GM12891 (cell line): ENCODE measurements around the gene CXCR1.

Source experiments
- POLR2A ChIP-seq: IDR thresholded peaks from 2 replicates; pipeline ENCODE4 v1.6.1; 2011; ENCODE audit warnings: low read depth, low read length, control low read depth
- POLR2AphosphoS5 ChIP-seq: IDR thresholded peaks from 2 replicates; pipeline ENCODE4 v1.6.1; 2011; ENCODE audit warnings: low read depth, low read length, control low read depth
- POU2F2 ChIP-seq: IDR thresholded peaks from 2 replicates; pipeline ENCODE4 v1.6.1; 2011; ENCODE audit warnings: low read depth, mild to moderate bottlenecking, control low read depth, low read length, moderate library complexity
- SPI1 ChIP-seq: IDR thresholded peaks from 2 replicates; pipeline ENCODE4 v1.6.1; 2011; ENCODE audit warnings: low read depth, low read length, control low read depth

- no peak for TF ChIP-seq POLR2A
- TF ChIP-seq POLR2AphosphoS5 = no peak
- no peak for TF ChIP-seq SPI1
- no peak for TF ChIP-seq POU2F2
Observed at GRCh38 chr2:218145124-218145523, 21.6 kb downstream of the CXCR1 start.
